Uterine smooth muscle cell (primary cell): Measurements from ENCODE around the gene PTPRN. TPM values are rescaled to one million over a fixed set of nuclear protein-coding genes. Genes with fewer than 3 reads are reported as not detected.

Experiments
- total RNA-seq: library from RNA; depleted of rRNA; stranded (reverse); fragments of >200 nt; gene quantifications from 2 replicates; pipeline ENCODE4 v1.2.3, GENCODE V29; 2014

PTPRN gene
- 9.0 and 58.1 TPM in 2 replicates for total RNA-seq

GRCh38 chr2:219309278-219309677 is at the start of gene PTPRN:
PTPRN (minus strand) TSS chr2:219309401; CDS start chr2:219309332, 69 bp downstream.

DNA sequence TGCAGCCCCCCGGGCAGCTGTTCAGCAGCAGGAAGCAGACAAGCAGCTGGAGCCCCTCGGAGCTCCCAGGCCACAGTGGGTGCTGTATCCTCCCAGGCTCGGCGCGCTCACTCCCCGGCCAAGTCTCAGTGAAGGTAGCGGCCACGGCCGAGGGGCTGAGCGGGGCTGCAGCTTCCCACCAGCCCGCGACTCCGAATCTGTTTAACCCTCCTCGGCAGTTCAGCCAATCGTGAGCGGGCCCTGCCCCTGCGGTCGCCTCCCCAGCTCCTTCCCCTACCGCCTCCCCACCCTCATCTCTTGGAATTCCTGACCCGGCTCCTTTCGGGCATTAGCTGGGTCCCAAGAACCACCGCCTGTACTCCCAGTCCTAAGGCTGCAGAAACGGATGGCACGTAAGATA is 23.3 kb upstream of the PTPRN start, which contains the start of gene RESP18:
TSS of gene RESP18 (minus strand) at position 203 of the 400 bp plus-strand sequence.

DNA sequence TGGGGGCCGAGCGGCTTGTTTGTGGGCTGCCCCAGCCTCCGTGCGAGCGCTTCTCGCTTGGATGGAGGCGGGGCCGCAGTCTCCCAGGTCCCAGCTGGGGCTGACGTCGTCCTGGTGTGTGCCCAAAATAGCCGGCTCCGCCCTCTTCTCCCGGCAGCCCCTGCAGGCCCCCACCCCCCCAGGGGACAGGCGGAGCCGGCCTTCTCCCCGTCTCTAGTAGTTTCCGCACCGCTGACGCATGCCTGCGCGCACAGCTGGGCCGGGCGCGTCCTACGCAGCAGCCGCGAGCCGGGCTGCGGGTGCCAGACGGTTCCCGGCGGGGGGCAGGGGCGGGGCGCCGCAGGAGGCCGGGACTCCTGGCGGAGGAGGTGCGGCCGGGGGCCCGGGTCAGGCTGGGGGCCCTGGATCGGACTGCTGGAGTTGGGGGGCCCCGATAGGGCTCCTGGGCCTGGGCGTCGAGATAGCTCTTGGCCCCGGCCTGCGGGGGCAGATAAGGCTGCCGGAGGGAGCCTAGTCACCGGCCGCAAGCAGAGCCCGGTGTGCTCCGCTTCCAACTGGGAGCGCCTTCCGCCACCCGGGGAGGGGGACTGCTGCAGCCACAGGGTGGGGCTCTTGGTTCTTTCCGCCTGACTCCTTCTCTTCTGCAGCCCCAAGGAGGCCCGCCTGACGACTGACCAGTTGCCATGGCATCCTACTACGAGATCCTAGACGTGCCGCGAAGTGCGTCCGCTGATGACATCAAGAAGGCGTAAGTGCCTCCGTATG is 29.9 kb downstream of the PTPRN start, which contains the start of gene DNAJB2:
TSS of gene DNAJB2 (plus strand) at position 216 of the 765 bp plus-strand sequence. CDS start at position 684, 468 bp downstream.

DNA sequence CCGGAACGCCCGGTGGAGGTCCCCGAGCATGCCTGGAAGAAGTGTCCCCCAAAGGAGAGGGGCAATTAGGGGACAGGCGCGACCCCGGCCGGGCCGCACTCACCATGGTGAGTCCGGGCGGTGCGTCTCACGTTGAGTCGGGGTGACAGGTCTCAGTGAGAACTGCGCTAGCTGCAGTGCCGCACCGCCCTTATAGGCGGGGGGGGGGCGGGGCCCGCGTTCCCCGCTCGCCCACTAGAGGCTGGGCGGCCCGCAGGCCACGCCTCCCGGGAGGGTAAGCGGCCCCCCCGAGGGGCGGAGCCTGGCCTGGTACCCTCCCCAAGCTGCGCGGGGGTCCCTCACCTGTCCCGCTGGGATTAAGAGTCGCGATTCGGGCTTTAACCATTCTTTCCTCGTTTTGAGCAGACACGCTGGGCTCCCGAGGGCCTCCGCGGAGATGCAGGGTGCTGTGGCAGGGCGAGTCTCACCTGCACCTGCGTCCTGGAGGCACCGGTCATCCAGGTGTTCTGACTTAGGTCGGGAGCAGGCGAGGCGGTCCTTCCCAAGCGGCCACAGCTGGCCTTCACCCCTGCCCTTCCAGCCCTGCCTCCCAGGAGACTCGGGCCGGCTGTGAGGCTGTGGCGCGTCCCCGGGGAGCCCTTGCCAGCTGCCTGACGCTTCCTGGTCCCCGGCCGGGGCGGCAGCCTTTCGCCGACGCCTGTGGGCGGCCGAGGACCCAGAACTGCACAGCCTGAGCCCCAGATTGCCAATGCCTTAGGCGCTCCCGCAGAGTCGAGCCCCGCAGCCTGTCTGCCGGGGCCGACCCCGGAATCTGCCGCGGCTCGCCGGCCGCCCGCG is 55.2 kb downstream of the PTPRN start, which contains the start of gene TUBA4A:
TSS of gene TUBA4A (minus strand) at position 166 of the 837 bp plus-strand sequence. CDS start at position 106, 60 bp downstream.

GRCh38 chr2:219252900-219253752 is 56.1 kb downstream of the PTPRN start, which contains the start of gene TUBA4B:
TUBA4B (plus strand) TSS chr2:219253243; CDS start chr2:219253408, 165 bp downstream.

DNA sequence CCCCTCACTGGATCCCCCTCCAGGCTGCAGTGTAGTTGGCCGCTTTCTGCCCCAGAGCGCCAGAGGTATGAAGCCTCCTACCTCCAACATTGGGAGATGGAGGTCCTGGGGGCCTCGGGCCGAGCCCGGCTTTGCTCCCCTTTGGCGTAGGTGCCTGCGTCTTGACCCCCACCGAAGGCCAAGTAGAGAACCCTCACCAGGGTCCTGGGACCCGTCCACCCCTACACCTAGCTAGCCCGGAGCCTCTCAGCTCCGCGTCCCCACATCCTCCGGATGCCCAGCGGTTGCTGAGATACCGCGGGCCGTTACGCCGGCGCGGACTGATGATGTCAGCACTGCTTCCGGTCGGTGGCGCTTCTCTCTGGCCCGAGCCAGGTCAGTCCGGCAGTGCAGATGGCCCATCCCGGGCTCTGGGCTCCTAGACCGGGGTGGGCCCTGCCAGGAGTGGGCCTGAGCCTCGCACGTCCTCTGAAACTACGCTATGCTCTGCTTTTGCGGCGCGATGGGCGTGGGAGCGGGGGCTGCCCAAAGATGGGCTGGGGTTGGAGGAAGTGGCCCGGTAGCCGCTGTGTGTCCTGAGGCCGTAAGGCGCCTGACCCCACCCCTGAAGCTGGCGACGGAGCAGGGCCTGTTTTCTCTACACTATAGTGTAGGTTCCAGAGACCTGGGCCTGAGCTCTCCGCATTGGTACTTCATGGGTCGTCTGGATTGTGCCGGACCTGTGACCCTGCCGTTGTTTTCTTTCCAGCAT is 63.9 kb downstream of the PTPRN start, which contains the start of the genes GLB1L and STK16:
TSS of gene GLB1L (minus strand) at position 297 of the 751 bp plus-strand sequence. CDS start 1,871 bp downstream, outside the sequence.
TSS of gene STK16 (plus strand) at position 332 of the 751 bp plus-strand sequence. CDS start 521 bp downstream, outside the sequence.

Other genes with a start within 250 kb of the PTPRN start
- 0.11 TPM in 1 of 2 replicates, not detected in the other for gene IHH, start 248.5 kb downstream of the PTPRN start, total RNA-seq
- gene NHEJ1, start 148.6 kb downstream of the PTPRN start, total RNA-seq: 19.7 and 23.9 TPM in 2 replicates
- 1.00 and 2.5 TPM in 2 replicates for gene SLC23A3, start 139.4 kb downstream of the PTPRN start, total RNA-seq
- gene CNPPD1, start 132.5 kb downstream of the PTPRN start, total RNA-seq: 26.9 and 31.2 TPM in 2 replicates
- gene RETREG2, start 131.1 kb downstream of the PTPRN start, total RNA-seq: 75.1 and 77.5 TPM in 2 replicates
- gene ZFAND2B, start 102.6 kb downstream of the PTPRN start, total RNA-seq: 25.5 and 30.0 TPM in 2 replicates
- gene ABCB6, start 90.4 kb downstream of the PTPRN start, total RNA-seq: 28.1 and 38.4 TPM in 2 replicates
- 27.0 and 40.4 TPM in 2 replicates for gene ATG9A, start 79.8 kb downstream of the PTPRN start, total RNA-seq
- gene ANKZF1, start 79.6 kb downstream of the PTPRN start, total RNA-seq: 23.4 and 27.0 TPM in 2 replicates
- 17.5 and 19.1 TPM in 2 replicates for gene GLB1L, start 64.0 kb downstream of the PTPRN start, total RNA-seq
- 42.4 and 48.9 TPM in 2 replicates for gene STK16, start 63.9 kb downstream of the PTPRN start, total RNA-seq
- gene TUBA4B, start 56.2 kb downstream of the PTPRN start, total RNA-seq: 0.11 TPM in 1 of 2 replicates, not detected in the other
- 6.9 and 11.5 TPM in 2 replicates for gene TUBA4A, start 55.5 kb downstream of the PTPRN start, total RNA-seq
- 47.1 and 51.1 TPM in 2 replicates for gene DNAJB2, start 30.0 kb downstream of the PTPRN start, total RNA-seq
- not detected in 2 replicates for gene RESP18, start 23.3 kb upstream of the PTPRN start, total RNA-seq
- 80.4 and 85.0 TPM in 2 replicates for gene DNPEP, start 78.5 kb upstream of the PTPRN start, total RNA-seq
- gene DES, start 109.0 kb upstream of the PTPRN start, total RNA-seq: 284 and 858 TPM in 2 replicates
- gene SPEG, start 125.4 kb upstream of the PTPRN start, total RNA-seq: 38.8 and 60.6 TPM in 2 replicates
- gene GMPPA, start 189.5 kb upstream of the PTPRN start, total RNA-seq: 67.4 and 70.6 TPM in 2 replicates
- 0.25 and 0.55 TPM in 2 replicates for gene ASIC4, start 205.1 kb upstream of the PTPRN start, total RNA-seq
- 187 and 327 TPM in 2 replicates for gene CHPF, start 234.4 kb upstream of the PTPRN start, total RNA-seq
- gene TMEM198, start 234.6 kb upstream of the PTPRN start, total RNA-seq: 0.77 and 1.9 TPM in 2 replicates